Stimulated activated CD8-positive, alpha-beta memory T cell treated with anti-CD3 and anti-CD28 coated beads, Interleukin-4, amount 100 ng/mL, for 4 hours (primary cell): ENCODE measurements around the gene WNT10A.

Experiments
- DNase-seq, 2 donors: peaks; one replicate each; pipeline ENCODE4 v3.0.0-alpha.2; 2020; ENCODE audit warnings: low read depth in 2 of 2, low spot score in 1 of 2

Gene WNT10A

DNA sequence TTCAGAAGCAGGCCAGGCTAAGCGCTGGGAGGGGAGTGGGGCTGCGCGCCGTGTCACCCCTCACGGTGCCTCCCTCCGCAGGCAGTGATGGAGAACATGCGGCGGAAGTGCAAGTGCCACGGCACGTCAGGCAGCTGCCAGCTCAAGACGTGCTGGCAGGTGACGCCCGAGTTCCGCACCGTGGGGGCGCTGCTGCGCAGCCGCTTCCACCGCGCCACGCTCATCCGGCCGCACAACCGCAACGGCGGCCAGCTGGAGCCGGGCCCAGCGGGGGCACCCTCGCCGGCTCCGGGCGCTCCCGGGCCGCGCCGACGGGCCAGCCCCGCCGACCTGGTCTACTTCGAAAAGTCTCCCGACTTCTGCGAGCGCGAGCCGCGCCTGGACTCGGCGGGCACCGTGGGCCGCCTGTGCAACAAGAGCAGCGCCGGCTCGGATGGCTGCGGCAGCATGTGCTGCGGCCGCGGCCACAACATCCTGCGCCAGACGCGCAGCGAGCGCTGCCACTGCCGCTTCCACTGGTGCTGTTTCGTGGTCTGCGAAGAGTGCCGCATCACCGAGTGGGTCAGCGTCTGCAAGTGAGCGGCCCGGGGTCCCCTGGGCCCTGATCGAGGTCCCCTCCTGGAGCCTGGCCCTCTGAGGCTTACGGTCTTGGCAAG lies 12.2 kb downstream of the WNT10A start:
- peak; percentile 48 to 71 for DNase-seq

DNA sequence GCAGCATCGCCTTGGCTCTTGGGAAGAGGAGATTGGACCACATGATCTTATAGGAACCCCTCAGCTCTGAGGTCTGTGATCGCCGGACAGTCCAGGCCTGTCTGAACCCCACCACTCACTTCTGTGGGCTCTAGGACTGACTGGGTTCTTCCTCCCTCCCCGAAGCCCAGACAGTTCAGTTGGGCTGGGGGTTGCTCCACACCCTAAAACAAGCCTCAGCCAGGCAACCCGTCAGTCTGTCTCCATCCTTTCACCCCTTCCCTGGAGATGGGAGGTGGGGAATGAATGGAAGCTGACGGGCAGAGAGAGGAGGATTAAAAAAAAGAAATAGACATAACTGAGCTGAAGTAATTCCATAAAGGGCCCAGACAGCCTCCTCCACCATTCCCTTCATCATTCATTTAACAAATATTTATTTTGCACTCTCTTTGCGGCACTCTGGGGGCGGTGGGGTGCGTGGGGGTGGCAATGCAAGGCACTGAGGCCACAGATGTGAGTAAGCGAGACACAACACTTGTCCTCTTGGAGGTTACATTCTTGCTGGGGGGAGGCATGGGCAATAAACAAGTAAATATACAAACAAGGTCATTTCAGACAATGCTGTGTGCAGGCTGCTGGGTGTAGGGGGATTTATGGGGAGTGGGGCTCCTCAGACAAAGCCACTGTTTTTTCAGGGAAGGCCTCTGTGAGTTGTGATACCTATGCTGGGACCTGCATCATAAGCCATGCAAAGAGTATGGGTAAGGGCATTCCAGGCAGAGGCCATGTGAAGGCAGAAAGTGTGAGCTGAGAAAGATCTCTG lies 12.9 kb downstream of the WNT10A start:
- DNase-seq, result no peak

DNA sequence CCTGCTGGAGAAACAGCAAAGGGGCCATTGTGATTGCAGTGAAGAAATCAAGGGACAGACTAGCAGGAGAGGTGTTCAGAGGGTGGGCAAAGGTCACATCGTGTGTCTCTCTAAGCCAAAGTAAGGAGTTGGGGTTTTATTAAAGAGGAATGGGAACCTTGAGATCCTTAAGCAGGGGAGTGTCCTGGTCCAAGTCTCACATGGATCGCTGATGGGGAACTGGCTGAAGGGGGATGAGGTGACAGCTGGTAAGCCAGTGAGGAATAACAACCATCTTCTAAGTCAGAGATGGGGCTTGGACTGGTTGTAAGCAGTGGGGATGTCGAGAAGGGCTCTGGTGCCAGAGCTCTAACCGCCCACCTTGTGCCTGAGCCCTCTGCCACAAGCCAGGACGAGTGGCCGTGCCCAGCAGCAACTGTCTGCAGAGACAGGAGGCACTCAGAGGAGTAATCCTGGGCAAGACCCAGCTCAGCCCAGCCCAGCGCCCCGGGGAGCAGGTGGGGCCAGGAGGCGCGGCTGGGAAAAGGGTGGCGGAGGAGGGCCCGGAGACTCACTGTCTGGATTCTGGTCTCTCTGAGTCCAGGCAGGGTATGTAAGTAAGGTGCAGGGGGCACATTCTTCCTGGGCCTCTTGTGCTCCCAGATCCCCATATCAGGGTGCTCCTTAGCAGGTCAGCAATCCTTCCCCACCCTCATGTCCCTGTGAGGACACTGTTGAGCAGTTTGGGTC lies 13.7 kb downstream of the WNT10A start:
- no peak for DNase-seq

DNA sequence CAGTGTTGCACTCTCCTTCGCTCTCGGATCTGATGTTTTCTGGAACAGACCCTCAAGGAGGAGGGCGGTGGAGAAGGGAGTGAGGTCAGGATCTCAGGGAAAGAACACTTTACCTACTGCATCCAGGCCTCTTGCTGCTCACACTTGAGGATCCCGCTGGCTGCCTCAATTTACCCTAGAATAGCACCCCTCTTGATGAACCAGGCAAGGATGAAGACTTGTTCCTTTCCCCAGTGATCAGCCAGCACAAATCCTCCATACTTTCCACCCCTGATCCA lies 14.2 kb downstream of the WNT10A start:
- no peak for DNase-seq

DNA sequence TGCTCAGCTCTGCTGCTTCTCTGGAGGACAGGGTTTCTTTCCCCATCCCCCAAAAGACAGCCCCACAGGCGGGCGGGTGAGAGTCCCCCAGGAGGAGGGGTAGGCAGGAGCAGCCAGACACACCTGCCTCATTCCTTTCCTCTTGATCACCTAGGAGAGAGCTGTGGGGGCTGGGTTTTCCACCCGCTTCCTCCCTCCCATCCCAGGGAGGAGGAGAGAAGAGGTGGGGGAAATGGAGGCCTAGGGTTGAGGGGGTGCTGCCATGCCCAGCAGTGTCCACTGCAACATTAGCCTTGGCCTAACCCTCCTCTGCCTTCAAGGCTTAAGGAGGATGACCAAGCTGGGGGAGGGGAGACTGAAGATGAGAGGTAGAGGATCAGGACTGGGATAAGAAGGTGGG lies 14.7 kb downstream of the WNT10A start:
- no peak for DNase-seq

DNA sequence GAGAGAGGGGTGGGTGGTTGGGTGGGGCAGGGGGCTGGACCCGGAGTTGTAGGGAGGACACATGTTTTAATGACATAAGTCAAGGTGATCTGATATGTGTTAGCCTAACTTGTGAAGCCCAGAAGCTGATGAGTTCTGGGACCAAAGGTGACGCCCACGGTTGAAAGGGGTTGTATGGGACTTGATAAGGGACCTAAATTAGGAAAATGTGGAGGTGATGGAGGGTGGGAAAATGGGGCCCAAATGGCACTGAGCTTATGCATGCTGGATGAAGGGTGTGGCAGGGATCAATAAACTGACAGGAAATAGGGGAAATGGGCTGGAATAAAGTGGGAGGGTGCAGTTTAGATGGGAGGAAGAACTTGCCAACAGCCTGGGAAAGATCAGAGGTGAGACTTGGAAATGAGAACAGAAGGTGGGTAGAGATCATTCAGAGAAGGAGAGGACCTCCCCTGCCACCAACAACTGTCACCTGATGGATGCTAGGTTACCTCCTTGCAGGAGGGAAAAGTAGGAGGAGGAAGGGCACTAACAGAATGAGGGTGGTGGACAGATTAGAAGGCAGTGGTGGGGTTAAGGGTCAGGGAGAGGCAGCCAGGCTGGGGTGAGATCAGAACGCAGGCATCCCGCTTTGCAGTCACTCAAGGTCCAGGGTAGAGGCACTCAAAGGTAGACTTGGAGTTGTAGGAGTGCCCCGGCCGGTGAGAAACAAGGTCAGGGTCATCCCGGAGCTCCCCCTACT lies 15.3 kb downstream of the WNT10A start:
- DNase-seq, result no peak

DNA sequence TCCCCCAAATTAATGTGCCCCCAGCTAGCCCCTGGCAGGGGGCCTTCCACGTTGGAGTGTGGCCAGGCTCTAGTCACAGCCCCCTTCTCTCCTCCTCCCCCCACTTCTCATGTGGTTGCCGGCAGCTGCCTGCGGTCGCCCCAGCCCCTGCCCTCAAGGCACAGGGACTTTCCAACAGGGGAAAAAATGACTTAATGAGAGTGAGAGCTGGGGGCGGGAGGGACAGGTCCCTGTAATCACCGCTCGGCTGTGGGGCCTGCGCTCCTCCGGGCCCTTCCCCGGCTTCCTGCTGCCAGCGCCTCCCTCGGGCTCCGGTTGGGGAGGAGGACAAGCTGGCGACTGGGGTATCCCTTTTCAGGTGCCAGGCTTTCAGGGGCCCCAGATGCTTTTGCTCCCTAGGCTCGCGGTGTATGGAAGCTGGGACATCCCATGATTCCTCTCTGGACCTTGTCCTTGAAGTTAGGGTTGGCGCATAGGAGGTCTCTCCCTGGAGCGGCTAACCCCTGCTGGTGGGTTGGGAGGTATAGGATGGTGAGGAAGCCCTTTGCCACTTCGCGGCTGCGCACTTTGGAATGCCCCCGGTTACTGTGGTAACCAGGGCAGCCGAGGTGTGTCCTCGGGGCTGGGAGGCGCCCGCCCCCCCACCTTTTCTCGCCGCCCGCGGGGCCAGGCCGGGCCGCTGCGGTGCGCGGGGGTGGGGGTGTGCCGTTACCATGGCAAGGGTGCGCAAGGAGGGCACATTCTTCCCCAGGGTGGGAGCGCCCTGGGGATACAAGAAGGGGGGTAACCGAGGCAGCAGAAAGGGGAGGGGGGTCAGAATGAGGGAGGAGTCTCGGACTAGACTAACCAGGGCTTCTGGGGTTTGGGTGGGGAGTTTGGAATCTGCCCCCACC lies 16.1 kb downstream of the WNT10A start:
- DNase-seq, result peak; percentile 61 to 79

DNA sequence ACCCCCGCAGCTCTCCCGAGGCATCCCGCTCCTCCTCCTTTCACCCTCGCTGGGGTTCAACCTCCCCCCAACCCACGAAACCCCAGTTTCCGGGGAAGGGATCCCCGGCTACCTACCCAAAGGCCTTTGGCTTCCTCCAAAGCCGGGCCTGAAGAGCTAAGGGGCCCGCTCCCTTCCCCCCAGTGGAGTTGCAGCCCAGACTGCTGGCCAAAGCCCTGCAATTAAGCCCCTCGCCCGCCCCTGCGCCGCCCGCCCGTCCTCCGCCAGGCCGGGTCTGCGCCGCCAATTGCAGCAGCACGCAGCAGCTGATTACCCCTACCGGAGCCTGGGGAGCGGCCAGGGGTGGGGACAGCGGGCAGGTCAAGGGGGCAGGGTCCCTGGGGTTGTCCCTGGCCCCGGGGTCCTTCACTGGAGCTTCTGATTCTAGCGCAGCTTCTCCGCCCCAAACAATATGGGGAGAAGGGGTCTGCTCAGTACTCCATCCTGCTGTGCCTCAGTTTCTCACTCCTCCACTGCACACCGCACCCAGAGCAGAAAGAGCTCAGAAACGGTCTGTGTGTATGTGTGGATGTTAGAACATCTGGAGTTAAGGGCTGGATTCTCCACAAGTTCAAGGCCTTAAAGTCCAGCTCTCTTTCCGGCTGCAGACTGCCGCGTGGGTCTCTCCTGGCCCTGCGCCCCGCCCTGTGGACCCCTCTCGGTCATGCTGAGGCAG lies 16.9 kb downstream of the WNT10A start:
- no peak for DNase-seq

DNA sequence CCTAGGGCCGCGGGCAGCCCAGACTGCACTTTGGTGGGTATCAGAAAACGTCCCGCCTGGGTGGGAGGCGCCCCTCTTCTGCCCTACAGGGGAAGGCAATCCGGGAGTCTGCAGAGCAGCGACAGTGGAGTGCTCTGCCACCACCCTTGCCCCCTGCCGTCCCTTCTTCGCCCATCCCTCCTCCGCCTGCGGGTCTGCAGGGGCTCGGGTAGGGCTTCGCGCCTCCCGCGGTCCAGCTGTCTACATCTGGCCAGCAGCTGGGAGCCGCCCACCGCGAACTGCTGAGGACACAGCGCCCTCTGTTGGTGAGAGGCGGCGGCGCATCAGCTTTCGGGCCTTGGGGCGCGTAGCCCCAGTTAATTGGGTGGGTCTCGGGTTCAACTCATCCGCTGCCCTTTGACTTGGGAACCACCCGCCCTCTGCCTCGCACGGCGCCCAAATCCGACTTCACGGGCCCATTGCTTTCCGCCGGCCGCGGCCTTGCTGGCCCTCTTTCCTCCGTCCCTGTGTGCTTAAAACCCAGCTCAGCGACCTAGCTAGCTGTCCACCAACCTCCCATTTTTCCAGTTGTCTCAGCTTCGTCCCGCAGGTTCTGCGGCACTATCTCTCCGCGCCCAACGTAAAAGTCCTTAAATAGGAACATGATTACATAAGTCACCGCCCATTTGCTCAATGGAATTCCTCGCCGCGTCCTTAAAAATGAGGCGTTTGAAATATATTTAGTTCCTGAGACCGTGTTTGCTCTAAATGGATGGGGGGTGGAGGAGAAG lies 17.6 kb downstream of the WNT10A start:
- peak; percentile 53 to 78 for DNase-seq

DNA sequence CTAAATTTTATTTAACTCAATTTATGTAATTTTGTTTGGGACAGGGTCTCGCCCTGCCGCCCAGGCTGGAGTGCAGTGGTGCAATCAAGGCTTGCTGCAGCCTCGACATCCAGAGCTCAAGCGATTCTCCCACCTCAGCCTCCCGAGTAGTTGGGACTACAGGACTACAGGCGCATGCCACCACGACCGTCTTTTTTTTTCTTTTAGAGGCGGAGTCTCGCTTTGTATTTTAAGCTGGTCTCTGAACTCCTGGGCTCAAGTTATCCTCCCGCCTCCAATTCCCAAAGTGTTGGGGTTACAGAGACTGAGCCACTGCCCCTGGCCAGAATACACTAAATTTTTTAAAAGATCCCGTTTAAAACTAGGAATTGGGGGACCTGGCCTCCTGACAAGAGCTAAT lies 18.5 kb downstream of the WNT10A start:
- no peak for DNase-seq

DNA sequence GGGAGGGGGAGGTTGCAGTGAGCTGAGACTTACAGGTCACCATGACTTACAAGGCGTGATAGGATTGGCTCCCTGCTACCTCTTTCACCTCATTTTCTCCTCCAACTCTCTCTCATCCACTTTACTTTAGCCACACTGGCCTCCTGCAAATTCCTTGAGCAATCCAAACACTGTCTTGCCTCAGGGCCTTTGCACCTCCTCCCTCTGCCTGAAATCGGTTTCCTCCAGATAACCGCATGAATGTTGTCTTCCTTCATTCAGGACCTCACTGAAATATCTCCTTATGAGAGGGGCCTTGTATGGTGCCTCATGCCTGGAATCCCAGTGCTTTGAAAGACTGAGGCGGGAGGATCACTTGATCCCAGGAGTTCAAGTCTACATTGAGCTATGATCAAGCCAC lies 21.8 kb downstream of the WNT10A start:
- no peak for DNase-seq

DNA sequence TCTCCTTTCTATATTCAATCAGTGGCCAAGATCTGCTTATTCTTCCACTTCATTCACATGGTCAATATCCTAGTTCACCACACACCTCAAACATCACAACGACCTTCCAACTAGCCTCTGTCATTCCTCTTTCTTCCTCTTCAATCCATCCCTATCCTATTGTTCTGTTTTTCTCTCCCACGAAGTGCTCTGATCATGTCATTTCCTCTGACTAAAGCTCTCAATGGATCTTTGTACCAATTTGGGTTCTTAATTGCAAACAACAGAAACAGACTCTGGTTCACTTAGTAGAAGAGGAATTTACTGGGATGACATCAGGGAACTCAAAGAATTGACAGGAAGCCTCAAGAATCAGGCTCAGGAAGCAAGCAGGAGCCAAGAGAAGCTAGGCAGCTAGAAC lies 23.5 kb downstream of the WNT10A start:
- DNase-seq, result no peak

DNA sequence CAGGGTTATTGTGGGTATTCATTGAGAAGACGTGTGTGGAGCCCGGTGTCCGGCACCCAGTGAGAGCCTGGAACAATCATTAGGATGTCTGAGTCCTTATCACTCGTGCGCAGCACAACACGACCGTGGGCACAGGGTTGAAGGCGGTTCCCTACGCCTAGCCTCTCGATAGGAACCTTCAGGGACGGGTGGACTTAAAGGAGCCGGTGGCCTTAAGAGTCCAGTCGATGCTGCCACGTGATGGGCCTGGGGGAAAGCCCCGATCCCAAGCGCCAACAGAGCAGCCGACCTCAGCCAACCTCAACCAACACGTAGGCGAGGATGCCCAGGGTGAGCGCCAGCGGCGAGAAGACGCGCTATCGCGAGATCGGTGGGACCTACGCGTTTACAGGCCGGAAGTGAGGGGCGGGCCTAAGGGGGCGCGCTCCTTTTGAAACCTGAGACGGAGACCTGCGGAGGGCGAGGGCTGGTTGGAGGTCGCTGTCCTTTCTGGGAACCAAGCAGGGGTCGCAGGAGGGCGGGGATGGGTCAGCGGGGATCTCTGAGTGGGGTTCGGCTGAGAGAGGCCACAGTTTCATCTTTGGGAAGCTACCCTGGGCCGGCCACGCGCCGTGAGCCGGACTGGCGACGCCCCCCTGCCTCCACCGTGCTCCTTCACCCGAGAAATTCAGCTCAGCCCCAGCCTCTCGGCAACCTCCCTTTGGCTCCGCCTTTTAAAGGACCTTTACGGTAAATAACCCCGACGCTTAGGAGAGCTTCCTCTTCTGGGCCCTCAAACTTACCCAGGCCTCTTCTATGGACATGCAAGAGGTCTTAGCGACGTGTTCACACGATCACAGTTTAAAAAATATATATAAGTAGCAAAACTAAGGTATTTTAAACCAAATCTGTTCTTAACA lies 28.3 kb downstream of the WNT10A start:
- peak; percentile 73 to 75 for DNase-seq

DNA sequence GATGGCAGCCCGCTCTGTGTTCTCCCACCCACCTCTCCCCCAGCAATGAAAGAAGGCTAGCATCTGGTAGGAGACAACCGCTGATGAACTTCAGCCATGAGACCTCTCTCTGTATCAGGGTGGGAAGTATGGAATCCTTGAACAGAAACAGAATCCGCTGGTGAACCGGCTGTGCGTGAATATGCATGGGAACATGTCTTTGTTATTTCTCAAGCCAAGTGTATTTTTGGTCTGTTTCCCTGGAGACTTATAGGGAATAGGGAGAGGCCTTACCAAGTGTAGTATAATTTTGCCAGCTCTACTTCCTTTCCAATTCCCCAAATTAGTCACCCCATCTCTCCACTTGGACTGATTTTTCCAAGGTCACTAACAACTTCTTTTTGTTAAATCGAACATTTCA lies 30.1 kb downstream of the WNT10A start:
- no peak for DNase-seq

DNA sequence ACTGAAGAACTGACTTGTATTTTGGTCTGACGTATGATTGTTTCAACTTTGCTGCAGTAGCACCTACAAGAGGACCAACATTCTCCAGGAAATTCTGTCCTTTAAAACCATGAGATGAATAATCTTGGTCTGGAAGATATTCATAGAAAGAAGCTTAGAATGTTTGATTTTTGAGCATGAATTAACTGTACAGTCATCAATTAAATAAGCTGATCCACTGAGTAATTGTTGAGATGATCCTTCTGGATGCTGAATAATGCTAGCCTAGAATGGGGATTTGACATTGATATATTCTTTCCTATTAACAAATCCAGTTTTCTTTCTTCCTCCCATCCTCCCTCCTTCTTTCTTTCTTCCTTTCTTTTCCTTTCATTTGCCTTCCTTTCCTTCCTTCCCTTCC lies 39.9 kb downstream of the WNT10A start:
- DNase-seq, result no peak

DNA sequence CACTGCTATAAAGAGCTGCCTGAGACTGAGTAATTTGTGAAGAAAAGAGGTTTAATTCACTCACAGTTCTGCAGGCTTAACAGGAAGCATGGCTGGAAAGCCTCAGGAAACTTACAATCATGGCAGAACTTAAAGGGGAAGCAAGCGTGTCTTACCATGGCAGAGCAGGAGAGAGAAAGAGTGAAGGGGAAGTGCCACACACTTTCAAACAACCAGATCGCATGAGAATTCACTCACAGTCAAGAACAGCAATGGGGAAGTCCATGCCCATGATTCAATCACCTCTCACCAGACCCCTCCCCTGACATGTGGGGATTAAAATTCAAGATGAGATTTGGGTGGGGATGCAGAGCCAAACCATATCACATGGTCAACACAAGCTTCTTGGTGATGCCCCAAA lies 44.1 kb downstream of the WNT10A start:
- DNase-seq, result no peak

DNA sequence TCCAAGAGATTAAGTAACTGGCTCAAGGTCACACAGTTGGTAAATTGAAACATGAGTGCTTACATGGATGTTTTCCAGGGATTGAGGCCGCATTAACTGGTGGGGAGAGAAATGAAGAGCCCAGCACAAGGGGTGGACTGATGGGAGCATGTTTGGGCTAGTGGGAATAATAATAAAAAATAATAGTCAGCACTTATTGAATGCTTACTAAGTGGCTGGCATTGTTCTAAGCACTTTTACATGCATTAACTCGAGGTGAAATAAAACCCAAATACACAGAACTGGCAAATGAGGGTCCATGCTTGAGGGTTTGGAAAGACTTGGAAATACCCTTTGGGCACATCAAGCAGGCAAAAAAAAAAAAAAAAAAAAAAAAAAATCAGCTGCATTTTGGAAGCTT lies 44.8 kb downstream of the WNT10A start:
- DNase-seq, result no peak

DNA sequence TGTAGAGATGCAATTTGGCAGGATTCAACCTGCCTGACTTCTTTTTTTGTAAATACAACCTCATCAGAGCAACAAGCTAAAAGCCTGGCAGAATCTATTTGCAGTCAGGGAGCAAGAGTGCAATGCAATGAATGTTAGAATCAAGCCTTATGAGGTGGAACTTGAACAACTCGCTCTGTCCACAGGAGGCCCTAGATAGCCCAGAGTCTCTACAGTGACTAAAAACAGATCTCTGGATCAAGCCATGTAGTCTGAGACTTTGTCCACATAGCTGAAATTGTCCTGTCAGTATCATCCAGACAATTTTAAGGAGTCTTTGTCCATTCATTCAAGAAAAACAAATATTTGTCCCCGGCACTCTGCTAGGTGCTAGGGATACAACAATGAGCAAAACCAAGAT lies 46.8 kb downstream of the WNT10A start:
- DNase-seq, result no peak
